Stromal cell of bone marrow (primary cell): ENCODE measurements around the gene BCAS3.
"Not testable (repeated sequence)": the region's sequence is repeated elsewhere in the genome, so short reads cannot be mapped to it uniquely, and the experiment has no call there.

Source experiments
- DNase-seq: peaks from one replicate; pipeline ENCODE4 v3.0.0-alpha.2; 2012; ENCODE audit warnings: low read depth

Gene BCAS3

DNA sequence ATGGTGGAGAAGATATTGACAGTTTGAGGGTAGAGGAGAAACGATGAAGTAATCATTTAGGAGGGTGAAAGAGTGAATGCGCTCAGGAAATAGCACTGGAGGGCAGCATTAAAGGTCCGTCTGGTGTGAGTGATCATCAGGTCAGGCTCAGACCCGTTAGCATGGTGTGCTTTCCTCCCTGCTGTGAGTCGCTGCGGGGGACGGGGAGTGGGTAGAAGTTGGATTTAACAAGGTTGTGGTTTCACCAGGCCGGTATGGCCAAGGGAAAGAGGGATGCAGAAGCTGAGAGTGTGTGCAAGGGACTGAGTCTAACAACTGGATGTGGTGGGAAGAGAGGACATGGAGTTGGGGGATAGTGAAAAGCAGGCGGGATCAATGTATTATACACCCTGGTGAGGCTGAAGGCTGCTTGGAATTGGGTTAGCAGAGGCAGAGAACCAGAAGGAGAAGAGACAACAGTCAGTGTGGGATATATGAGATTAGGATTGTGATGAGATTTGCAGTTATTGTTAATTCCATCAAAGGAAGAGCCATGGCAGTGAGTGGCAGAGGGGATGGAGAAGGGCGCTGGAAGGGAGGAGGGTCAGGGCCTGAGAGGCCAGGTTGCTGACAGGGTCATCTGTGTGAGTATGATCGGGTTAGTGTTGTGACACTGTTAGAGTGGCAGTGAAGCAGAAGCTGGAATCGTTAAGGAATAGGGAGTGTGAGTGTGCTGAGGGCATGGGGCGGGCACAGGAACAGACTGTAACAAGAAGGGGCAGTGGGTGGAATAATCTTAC, 663.0 kb downstream of the BCAS3 start:
- no peak for DNase-seq

DNA sequence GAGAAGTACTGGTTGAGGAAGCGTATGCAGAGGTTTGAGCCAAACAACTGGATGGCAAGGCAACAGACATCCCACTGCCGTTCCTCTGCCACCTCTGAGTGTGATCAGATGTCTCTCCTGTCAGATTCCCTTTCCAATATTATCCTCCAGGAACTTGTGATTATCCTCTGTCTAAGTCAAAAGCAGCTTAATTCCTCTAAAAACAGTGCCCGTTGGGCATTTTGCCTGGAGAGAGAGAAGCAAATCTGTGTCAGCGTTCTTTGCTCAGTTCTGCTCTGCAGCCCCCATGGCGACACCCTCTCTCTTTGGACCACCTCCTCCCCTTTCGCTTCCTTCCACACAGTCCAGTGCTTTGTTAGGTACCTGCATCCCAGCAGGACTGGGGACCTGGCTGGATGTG, 665.9 kb downstream of the BCAS3 start:
- no peak for DNase-seq

DNA sequence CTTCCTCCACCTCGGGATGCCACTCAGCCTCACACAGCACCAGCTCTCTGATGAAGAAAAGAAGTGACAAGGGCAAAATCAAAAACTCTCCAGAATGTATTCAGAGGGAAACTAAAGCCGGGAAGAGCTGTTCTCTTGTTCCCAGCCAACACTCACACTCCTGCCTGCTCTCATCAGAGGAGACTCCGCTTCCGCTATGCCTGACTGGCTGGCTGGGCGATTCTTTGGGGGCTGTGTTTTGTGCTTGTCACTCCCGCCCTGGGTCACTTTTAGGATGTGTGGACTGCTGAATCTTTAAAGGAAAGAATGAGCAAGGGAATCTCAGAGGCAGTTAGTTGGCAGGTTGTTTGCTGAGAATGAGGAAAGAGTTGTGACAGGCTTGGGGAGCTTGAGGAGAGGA, 667.4 kb downstream of the BCAS3 start:
- DNase-seq = no peak

DNA sequence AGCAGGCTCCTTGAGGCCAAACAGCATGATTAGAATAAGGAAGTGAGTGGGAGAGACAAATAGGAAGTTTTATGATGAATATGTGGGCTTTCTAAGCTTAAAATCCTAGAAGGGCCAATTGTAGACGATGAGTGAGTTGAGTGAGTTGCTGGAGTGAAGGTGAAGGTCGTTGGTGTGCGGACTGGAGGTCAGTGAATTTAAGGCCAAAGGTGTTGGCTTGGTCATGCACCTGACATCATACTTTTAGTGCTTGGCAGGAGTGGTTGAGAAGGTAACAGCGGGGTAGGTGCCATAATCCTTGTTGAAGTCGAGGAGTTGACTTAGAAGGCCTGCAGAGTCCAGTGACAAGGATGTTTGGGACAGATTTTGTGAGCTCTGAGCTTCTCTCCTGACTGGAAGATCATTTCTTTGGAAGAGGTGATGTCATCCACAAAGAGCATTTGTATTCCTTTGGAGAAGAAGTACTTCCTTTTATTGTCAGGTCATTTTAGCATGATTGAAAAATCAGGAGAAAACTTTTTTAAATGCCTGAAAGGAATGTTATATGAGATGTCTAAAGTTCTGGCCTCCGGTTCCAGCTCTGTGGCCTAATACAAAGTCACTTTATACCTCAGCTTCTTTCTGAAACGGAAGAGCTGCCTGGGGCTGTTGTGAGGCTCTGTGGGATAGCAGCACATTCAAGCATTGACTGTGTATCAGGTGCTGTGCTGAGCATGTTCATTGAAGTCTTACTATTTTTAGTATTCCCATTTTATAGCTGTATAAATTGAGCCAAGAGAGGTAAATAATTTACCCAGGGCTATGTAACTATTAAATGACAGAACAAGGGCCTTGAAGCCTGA, 668.4 kb downstream of the BCAS3 start:
- DNase-seq = no peak

DNA sequence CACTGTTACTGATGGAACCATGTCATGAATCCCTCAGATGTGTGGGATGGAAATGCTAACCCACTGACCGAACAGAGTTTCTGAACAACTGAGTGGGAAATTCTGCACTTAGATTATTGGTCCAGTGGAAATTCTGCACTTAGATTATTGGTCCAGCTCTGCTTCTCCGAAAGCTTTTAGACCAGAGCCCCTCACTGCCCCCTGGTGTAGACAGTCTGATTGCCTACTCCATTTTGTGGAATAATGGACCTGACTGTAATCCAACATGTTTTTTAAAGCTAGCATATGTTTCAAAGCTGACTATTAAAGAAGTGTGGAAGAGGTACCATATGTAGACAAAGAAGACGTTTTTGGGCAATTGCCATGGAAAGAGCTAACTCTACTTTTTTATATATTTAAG, 671.7 kb downstream of the BCAS3 start:
- DNase-seq = no peak

DNA sequence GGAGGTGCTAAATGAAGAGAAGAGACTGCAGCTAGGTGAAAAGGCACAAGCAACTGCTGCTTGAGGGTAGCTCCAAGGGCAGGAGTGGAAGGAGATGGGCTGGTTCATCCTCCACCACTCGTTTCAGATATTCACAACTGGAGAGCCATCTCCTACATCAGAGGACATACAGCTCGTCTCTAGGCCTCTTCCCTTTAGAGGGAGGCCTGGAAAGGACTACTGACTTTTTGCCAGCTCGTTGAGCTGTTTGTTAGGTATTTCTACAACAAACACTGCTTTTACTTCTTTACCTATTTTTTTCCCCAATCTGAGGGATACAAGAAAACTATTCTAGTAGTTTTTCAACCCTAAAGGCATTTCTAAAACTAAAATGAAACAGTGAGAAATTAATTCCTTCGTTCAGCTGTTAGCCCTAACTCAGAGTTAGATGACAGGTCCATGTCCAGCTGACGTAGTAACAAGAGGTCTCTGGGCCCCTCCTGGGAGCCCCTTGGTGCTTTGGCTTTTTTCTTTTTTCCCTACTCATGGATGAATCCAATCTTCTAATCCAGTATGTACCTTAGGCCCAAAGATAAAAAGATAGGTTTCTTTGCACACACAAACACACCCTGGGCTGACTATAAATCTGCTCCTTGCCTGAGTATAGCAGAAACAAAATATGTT, 674.2 kb downstream of the BCAS3 start:
- no peak for DNase-seq

DNA sequence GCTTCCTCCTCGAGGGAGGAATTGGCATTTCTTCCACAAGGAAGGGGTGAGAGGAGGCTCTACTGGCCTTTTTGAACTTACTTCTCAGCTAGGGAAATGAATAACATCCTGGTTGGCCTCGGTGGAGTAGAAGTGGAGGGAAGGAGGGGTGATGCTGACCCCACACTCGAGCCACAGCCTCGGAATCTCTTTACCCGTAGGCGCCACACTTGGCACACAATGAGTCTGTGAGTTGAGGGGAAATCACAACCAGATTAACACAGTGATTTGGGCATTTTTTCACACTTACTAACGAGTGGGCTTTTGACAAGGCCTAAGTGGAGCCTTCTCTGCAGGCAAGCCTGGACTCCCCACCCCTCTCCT, 674.7 kb downstream of the BCAS3 start:
- DNase-seq = no peak

DNA sequence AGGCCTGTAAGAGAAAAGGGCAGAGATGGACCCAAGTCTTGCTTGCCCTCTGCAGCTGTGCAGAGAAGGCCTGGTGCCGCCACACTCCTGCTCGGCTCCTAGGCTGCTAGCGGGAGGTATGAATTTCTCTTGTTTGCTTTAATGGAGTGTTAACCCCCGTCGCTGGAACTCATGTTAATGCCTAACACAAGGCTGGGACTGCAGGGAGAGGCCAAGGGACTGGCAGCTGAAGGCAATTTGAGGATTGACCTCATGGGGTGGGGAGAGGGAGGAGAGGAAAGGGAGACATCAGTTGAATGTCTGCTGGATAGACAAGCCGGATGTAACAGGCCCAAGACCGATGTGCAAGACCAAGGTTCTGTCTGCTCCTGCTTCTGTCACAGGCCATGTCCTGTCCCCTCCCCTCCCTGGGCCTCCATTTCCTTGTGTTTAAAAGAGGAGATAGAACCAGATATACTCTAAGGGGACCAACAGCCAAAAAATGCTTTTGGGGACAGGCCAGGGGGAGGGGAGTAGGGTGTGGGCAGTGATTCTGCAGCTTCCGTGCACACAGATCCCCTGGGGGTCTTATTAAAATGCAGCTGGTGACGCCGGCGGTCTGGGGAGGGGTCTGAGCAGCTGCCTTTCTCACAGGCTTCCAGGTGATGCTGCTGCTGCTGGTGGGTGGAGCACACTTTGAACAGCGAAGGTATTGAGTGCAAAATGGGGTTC, 675.3 kb downstream of the BCAS3 start:
- no peak for DNase-seq

DNA sequence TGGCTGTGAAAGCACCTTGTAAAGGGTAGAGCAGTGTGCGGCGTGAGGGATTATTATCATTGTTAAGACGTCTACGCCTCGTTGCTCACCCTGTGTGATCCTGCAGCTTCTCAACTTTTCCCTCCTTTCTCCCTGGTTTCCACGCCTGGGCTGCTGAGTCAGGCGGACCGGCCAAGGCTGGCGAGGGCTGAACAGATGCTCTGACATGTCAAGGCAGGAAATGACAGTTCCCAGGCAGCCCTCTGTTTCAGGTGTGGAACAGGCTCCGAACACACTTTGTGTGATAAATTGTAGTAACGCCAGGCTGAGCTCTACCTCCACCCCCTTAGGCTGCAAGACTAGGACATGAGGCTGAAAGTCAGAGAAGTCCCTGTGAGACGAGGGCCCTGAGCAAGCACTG, 676.0 kb downstream of the BCAS3 start:
- DNase-seq = no peak

DNA sequence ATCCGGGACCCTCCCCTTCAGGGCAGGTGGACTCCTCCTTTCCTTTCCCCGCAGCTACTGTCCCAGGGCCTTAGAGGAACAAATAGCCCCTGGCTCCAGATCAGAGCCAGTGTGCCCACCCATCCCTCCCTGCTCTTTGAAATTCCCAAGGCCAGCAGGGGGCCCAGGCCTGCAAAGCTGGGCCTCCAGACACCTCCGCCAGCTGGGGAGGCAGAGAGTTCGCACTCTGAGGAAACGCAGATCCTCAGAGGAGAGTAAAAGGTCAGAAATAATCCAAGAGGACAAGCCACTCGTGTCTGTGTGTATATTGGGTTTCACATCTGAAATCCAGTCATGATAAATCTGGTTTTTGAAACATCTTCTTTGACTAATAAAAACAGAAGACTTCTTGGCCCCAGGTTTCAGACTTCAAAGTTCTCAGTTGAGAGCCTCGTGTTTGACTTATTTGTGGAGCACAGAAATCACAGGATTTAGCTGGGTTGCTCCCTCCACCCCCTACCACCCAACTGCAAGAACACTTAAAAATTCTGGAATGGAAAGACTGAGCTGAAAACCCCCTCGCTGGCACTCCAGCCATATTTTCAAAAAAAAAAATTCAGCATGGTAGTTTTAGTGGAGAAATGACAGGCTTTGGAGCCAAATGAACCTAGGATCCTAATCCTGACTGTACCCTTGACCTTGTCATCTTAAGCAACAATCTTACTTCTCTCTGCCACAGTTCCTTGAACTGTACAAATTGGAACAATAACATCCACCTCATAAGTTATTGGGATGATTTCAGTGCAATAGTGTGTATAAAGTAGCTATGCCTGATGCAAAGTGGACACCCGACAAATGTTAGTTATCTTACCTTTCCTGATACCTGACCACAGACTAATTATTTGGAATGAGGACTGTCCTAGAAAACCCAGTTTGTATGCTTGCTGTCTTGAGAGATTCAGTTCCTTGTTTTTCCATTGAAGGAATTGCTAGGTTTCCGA, 677.5 kb downstream of the BCAS3 start:
- no peak for DNase-seq

DNA sequence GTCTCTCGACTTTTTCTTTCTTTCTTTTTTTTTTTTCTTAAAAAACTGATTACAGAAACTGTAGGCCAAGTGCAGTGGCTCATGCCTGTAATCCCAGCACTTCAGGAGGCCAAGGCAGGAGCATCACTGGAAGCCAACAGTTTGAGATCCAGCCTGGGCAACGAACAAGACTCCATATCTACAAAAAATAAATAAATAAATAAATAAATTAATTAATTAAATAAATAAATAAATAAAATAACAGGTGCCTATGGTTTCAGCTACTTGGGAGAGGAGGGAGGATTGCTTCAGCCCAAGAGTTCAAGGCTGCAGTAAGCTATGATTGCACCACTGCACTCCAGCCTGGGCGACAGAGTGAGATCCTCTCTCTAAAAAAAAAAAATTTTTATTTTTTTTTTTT, 679.4 kb downstream of the BCAS3 start:
- not testable (repeated sequence) for DNase-seq

DNA sequence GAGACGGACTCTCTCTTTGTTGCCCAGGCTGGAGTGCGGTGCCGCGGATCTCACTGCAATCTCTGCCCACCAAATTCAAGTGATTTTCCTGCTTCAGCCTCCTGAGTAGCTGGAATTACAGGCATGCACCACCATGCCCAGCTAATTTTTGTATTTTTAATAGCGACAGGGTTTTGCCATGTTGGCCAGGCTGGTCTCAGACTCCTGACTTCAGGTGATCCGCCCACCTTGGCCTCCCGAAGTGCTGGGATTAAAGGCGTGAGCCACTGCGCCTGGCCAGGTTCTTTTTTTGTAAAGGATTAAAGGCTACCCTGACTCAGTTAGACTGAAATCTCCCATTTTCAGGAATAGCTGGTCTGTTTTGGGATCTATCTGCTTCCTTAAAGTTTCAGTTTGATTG, 681.9 kb downstream of the BCAS3 start:
- DNase-seq = not testable (repeated sequence)

DNA sequence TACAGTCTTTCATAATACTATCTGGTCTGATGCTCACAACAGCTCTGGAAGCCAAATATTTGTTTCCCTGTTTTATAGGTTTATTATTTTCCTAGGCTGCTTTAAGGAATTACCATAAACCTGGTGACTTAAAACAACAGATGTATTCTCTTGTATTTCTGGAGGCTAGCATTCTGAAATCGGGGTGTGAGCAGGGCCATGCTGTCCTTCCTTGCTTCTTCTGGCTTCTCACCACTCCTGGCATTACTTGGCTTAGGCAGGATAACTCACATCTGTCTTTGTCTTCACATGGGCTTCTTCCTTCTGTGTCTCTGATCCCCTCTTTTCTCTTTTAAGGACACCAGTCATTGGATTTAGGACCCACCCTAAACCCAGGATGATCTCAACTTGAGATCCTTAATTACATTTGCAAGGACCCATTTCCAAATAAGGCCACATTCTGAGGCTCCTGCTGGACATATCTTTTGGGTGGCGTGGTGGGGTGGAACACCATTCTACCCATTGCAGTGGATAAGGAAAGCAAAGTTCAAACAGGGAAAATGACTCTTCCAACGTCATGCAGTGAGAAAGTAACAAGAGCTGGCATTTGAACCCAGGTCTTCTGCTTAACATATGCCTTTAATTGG, 682.8 kb downstream of the BCAS3 start:
- DNase-seq = no peak

DNA sequence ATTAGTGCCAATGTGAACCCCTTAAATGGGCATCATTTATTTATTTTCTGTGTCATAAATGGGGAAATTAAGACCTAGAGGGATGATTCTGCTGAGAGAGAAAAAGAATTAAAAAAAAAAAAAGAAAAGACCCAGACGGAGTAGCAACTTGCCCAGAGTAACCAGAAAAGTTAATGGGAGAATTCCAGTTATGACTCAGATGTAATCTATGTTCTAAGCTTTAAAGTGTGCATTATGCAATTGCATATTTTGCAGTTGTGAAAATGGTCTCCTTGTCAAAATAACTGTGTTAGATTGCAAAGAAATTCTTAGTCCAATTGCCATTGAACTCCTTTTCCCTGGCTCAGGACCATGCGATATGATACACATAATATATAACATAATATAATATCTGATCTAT, 683.4 kb downstream of the BCAS3 start:
- peak; percentile 48 for DNase-seq

DNA sequence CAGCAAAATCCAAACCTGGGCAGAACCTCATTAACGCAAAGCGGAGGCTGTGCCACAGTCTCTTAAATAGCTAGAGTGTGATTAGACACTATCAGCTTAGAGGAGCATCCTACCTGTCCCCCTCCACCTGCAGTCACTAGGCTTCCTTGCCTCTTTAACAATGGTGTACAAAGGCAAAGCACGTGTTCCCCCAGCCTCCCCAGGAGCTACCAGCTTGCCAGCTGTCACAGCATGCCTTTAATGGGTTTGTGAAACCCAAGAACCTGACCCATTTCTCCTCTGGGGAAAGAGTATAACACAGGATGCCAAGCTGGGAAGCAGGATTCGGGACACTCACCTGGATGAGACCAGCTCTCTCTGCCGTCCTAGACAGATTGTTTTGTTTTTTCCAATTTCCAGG, 684.7 kb downstream of the BCAS3 start:
- no peak for DNase-seq

DNA sequence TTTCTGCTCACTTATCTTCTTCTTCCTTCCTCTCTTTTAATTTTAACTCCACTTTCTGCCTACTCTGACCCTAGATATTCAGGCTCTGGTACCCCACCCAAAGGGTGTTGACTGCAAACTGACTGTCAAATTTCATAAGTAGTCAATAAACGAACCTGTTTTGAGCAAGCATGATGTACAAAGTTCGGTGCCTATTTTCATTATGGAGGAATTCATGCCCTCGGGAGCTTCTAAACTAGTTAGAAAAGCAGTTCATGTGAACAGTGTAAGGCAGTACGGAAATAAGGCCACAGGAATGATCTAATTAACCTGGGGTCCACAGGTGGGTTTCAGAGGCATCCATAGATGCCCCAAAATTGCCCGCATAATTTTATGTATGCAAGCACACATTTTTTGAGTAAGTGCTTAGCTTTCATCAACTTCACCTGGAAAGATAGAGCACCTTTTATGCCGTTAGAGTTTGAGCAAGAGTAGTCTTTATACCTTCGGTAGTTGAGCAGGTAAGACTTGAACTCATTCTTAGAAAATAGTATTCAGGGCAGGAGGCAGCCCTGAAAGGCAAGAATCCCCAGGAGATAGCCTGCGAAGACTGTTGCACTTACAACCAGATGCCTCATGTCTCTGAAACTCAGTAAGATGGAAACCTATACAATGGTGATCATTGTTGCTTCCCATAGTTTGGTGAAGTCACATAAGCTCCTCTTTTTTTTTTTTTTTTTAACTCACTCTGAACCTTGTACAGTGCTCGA, 685.4 kb downstream of the BCAS3 start:
- DNase-seq = no peak

DNA sequence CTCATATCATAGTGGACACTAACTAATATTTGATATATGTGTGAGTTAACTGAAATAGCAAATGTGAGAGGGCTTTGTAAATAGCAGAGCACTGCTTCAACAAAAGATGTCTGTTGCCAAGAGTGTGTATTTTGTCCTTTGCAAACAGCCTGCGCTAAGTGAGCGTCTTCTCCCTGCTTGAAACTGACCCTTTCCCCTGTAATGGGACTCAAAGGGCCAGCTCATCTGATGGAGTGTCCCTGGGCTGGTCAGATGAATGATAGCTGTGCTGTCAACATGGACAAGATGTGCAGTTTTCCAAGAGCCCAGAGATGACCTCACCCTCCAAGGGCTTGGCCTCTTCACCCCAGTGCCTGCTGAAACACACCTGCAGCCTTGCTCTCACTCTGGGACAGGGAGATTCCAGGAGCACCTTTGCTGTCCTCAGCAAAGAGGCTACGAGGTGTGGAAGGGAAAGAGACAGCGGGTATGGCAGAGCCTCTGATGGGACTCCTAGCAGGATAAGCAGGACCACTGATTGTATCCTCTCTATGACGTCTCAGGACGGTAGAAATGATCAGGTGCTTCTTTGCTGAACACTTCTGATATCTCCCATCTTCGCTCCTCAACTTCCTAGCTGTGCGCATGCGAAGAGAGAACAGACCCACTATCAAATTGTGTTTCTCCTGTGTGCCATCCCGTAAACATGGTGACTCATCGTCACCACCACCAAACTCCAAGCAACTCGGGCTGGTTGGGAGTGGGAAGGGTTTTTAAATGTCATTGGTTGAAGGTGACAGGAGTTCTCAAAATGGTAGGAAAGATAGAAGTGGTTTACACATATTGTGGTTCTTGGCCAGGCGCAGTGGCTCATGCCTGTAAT, 686.2 kb downstream of the BCAS3 start:
- DNase-seq = no peak

DNA sequence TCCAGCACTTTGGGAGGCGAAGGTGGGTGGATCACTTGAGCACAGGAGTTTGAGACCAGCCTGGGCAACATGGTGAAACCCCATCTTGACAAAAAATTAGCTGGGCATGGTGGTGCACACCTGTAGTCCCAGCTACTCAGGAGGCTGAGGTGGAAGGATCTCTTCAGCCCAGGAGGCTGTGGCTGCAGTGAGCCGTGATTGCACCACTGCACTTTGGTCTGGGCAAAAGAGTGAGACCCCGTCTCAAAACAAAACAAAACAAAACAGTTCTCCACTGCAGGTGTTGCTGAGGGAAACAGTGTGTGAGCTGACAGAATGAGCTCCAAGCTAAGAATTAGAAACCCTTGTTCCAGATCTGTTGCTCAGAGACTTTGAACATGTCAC, 686.8 kb downstream of the BCAS3 start:
- DNase-seq = no peak
